GM19099 (cell line): ENCODE data around the gene POLR3E.

Experiments
- POLR2A ChIP-seq: IDR thresholded peaks from 3 replicates; pipeline ENCODE4 v1.6.1; 2011; ENCODE audit warnings: low read depth; ENCODE audit not compliant: insufficient read length; ENCODE audit errors: extremely low read depth

POLR3E gene

DNA sequence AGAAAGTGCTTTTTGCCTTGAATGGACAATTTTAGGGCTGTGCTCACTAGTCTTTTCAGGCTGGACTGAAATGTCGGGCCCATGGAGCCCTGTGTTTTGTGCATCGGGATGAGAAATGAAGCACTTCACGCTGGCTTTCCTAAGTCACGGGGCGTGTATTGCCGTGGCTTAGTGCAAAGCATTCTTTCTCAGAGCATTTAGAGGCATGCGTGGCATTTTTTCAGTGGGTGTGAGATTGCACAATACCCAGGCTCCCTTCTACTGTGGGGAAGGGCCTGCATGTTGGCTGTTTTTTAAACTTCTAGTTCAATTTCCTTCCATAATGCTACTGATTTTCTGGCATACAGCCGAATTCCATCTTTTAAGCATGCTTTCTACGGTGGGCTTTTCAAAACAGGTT is 12.6 kb upstream of the POLR3E start:
- no peak for TF ChIP-seq POLR2A

DNA sequence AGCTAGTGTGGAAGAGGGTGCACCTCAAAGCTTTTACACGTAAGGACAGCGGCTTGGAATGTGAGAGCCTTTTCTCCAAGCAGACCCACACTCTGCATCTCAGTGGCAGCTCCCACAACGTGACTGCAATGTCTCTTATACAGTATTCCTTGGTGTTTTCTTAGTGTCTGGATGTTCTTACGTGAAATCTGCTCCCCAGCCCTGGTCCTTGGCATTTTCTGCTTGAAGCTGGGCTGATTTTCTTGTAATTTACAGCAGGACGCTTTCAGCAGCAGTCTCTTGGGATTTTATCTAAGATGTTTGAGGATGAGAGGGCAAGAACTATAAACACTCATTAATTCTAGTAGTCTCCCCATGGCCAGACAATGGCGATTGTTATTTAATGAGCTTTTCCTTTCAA is 12.1 kb upstream of the POLR3E start:
- TF ChIP-seq POLR2A, result no peak

DNA sequence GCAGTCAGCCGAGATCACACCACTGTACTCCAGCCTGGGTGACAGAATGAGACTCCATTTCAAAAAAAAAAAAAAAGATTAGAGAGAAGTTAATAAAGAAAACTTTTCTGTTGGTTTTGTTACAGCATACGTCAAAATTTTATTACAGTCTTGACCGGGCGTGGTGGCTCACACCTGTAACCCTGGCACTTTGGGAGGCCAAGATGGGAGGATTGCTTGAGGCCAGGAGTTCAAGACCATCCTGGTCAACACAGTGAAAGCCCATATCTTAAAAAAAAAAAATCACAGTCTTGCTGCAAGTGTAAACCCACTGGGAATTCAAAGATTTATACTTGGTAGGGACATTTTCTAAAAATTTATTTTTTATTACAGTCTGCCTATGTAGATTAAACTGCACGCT is 6.2 kb upstream of the POLR3E start:
- TF ChIP-seq POLR2A, result no peak

DNA sequence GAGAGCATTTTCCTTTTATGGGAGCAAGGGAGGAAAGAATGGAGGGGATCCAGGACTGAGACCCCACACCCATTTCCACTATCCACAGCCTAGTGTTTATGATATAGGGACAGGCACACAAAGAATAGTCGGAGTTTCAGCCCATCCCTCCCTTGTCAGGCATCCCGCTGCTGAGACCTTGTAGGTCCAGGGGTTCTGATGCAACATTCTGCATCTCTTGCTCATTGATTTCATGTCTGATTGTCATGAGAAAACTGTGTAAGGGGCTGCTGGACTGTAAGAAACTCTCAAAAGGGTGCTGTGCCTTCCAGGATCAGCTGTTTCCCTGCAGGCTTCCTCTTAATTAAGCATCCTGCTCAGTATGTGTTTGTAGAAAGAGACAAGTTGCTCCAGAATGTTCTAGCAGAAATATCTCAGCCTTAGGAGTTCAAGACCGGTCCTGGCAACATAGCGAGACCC is 5.3 kb upstream of the POLR3E start:
- no peak for TF ChIP-seq POLR2A

DNA sequence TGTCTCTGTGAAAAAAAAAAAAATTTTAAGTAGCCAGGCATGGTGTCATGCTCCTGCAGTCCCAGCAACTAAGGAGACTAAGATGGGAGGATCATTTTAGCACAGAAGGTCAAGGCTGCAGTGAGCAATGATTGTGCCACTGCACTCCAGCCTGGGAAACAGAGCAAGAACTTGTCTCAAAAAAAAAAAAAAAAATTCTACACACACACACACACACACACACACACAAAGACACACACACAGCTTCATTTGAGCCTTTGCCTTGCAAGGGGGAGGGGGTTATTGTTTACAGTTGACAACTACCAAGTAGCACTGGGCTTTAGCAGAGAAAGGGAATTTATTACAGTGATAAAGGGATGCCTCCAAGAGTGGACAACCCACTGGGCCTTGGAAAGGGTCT is 4.9 kb upstream of the POLR3E start:
- TF ChIP-seq POLR2A, result no peak

DNA sequence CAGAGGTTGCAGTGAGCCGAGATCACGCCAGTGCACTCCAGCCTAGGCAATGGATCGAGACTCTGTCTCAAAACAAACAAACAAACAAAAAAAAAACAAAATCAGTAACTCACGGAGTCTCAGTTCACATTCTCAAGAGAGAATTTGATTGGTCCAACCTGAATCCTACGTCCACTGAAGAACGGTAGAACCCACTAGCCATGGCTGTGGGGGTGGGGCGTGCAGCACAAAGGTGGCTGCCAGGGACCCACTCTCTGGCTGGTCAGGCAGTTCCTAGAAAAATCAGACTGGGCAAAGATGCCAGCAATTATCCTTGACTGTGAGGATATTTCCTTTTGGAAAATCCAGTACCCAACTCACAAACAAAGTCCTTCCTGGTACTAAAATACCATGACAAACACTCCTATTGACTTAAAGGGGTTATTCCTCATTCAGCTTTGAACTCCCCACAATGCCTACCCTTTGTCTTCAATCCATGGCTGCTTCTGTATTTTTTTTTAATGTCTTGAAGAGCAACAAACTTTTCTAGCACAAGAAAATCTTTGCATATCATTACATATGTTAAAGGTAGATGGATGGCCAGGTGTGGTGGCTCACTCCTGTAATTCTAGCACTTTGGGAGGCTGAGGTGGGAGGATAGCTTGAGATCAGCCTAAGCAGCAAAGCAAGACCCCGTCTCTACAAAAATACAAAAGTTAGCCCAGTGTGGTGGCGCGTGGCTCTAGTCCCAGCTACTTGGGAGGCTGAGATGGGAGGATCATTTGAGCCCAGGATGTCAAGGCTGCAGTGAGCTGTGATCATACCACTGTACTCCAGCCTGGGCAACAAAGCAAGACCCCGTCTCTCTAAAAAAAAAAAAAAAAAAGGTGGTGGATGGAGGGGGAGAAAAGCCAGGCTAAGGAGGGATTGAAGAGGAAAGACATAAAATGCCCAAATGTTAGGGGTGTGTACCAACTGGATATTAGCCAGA is 3.8 kb upstream of the POLR3E start:
- no peak for TF ChIP-seq POLR2A

DNA sequence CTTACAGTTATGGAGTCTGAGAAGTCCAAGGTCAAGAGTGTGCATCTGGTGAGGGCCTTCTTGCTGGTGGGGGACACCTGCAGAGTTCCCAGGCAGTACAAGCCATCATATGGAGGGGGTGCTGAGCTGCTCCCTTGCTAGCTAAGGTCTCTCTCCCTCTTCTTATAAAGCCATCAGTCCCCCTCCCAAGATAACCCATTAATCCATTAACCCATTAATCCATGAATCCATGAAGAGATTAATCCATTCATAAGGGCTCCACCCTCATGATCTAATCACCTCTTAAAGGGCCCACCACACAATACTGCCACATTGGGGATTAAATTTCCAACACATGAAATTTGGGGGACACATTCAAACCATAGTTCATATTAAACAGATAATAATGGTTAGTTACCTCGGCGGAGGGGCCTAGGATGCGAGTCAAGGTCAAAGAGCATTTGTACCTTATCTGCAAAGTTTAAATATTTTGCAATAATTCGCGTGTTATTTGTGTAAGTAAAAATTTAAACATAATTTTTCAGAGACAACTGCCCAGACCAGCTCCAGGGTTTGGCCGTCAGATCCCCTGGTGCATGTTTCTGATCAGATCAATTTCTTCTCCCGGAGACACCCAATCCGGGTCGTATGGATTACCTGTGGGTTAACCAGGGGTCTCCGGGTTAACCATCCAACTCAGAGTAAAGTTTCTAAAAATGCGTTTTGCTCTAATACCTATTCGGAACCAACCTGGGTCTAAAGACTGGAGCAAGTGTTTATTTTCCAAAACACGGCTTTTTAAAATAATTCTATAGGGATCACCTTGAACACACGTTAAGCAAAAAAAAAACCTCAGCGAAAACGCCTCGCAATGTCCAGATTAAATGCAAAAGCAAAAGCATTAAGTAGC is 740 bp upstream of the POLR3E start:
- TF ChIP-seq POLR2A, result no peak

DNA sequence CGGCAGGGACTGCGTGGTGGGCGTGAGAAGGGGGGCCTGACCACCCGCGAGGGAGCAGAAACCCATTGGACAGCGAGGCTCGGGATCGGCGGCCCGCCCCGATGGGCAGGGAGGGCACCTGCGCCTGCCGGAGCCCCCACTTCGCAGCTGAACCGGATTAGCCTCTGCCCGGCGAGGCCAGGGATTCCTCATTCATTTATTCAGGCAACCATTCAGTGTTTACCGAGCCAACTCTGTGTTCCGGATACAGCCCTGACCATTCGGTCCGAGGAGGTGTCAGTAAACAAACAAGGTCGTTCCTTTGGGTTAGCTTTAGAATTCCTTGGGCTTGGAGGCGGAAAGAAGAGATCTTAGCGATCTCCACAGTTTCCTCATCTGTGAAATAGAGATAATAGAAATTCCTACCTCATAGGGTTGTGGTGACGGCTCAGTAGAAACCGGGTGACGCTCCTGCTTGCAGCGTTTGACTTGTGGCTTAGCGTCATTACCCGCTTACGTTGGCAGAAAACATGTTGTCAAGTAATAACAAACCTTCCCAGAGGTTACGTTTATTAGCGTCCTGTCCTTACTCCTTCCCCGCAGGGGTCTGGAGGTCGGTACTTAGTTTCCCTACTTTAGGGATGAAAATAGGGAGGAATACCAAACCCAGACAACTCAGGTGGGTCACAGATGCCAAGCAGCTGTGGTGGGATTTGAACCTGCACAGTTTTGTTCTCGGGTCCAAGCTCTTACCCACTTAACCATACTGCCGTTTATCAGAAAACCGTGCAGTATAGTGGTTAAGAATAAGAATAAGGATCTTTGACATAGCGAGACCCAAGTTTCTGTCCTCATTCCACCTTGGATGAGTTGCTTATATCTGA is 893 bp downstream of the POLR3E start:
- TF ChIP-seq POLR2A, result peak; percentile 45

DNA sequence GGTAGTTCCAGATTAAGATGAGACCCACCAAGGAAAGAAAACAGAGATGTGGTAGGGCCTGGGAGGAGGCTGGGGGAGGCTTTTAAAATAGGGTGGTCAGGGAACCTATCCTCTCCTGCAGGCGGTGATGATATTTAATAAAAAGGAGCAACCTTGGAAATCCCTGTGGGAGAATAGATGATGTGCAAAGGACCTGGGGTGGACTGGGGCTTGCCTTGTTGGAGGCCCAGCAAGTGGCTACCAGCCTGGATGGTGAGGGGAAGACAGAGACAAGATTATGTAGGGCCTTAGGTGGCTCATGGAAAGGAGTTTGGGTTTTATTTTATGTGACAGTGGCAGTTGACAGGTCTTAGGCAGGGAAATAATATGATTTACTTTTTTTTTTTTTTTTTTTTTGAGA is 1.8 kb downstream of the POLR3E start:
- no peak for TF ChIP-seq POLR2A

DNA sequence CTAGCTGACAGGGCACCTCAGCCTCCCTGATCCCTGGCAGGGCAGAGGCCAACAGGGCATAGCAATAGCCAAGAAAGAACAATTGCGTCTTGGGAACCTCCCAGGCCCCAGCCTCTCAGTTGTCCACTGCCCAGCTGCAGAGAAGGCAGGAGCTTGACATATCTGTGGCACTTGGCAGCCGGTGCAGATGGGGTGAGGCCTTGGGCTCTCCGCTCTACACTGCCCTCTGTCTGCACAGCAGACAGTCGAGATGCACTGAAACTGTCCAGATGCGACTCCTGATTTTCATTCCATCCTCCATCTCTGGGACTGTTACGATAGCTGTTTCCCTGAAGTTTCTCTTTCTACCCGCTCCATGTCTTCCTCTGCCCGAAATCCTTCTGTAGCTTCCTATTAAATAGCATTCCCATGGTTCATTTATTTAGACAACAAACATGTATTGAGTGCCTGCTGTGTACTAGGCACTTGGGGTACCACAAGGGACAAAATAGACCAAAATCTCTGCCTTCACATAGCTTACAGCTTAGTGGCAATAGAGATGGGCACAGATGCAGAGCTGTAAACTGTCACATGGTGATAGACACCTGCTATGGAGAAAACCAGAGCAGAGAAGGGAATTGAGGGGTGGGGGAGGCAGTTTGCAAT is 3.3 kb downstream of the POLR3E start:
- TF ChIP-seq POLR2A, result no peak

DNA sequence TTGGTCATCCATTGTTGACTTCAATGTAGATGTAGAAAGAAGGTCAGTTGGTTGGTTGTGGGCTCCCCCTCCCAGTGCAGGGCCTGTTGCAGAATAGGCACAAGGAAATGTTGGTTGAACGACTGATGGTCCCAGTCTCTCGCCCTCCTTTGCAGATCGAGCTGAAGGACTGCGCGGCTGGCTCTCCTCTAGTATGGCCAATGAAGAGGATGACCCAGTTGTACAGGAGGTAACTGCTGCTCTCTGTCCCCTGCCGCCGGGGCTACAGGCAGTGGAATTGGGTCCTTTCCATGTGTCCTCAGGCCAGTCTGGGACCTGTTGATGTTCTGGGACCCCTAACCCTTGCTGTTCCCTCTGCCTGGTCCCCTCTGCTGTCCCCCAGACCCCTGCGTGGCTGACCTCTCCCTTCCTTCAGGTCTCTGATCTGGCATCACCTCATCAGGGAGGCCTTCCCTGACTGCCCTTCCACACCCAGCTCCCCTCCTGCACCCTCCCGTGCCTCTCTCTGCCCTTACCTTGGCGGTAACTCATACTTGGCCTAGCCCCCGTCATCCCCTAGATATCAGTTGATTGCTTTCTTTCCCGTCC is 5.7 kb downstream of the POLR3E start:
- no peak for TF ChIP-seq POLR2A

DNA sequence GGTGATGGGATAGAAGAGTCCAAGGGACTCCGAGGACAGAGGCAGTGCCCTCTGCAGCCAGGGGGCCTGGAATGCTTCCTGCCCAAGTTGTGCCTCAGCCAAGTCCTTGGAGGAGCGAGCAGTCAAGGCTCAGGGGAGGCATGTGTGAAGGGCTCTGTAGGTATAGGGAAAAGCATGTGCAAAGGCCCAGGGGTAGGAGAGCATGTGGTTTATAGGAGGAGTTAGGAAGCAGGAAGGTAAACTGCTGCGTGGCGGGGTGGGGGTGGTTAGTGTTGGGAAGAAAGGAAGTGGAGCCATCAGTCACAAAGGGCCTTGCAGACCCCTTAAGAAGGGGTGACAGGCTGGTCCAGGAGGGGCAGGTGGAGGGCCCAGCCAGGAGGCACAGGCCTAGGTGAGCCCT is 7.2 kb downstream of the POLR3E start:
- no peak for TF ChIP-seq POLR2A

DNA sequence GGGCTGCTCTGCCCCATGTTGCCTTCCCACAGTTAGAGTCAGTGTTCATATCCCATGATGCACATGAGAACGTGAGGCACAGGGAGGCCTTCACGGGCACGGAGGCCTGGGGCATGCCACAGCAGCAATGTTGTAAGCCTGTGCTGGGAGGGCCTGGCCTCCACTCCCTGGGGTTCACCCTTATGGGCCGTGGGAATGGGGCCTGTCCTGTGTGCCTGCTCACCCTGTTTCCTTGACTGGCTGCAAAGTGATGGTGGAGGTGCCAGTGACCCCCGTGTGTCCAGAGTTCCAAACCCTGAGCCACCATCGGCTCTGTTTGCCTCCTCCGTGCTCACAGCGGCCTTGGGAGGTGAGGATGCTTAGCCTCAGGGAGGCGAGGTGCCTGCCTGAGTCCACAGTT is 9.6 kb downstream of the POLR3E start:
- TF ChIP-seq POLR2A, result no peak

DNA sequence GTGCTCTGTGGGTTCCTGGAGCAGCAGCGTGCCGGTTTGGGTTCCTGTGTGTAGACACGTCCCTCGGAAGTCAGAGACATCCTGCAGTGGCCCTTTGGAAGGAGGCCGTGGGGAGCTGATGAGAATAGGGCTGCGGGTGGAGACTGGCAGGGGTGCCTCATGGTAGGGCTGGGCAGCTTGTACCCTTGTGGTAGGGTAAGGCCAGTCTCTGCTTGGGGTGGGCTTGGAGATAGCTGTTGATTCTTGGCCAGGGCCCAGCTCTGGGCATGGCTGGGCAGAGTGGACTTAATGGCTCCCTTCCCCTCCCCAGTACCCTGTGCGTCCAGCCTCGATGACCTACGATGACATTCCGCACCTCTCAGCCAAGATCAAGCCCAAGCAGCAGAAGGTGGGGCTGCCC is 10.6 kb downstream of the POLR3E start:
- no peak for TF ChIP-seq POLR2A

DNA sequence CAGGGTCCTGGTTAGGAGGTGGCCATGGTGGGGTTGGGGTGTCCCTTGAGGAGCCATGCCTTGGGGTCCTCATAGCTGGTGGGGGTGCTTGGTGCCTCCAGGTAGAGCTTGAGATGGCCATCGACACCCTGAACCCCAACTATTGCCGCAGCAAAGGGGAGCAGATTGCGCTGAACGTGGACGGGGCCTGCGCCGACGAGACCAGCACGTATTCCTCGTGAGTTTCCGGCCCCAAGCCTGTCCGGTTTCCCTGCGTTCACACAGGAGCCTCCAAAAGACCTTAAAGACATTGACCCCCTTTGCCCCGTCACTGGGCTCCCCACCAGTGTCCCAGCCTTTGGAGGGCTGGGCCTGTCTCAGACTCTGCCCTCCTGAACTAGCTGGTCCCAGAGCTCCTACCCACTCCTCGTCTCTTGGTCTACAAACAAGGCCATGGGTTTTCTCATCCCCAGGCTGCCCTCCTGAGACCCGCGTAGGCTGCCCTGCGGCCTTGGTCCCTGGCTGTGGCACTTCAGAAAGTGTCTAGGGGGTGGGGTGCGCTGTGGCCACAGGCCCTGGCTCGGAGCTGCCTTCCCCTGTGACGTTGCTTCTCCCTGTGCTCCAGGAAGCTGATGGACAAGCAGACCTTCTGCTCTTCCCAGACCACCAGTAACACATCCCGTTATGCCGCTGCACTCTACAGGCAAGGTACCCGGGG is 11.8 kb downstream of the POLR3E start:
- TF ChIP-seq POLR2A, result no peak
